Thymus (tissue), 11 donors: ENCODE measurements around the gene INO80E. TPM values are rescaled to one million over a fixed set of nuclear protein-coding genes. Genes with fewer than 3 reads are reported as not detected.
A peak's percentile ranks its signal among the peaks of the same experiment; 100 is the strongest.

Experiments
- DNase-seq, 9 donors: peaks; one replicate each; pipeline ENCODE4 v3.0.0-alpha.2; 2013; ENCODE audit warnings: low spot score in 9 of 9, low read depth in 6 of 9, missing footprints in 1 of 9
- H3K27ac ChIP-seq, 2 donors: one replicate each; pipeline ENCODE4 v1.5.1; 2013; ENCODE audit warnings: control low read depth in 1 of 2, low read depth in 1 of 2, low read length in 1 of 2, mild to moderate bottlenecking in 1 of 2, moderate library complexity in 1 of 2
- H3K27me3 ChIP-seq, 2 donors: one replicate each; pipeline ENCODE4 v1.5.1; 2013; ENCODE audit warnings: low read length in 1 of 2; ENCODE audit not compliant: control insufficient read depth in 2 of 2, insufficient read depth in 1 of 2
- H3K36me3 ChIP-seq, 2 donors: one replicate each; pipeline ENCODE4 v1.5.1; 2013; ENCODE audit warnings: low read length in 1 of 2, mild to moderate bottlenecking in 1 of 2, moderate library complexity in 1 of 2; ENCODE audit not compliant: control insufficient read depth in 2 of 2, insufficient read depth in 2 of 2
- H3K4me1 ChIP-seq, 2 donors: one replicate each; pipeline ENCODE4 v1.5.1; 2013; ENCODE audit warnings: low read length in 2 of 2; ENCODE audit not compliant: control insufficient read depth in 2 of 2, insufficient read depth in 2 of 2
- H3K4me3 ChIP-seq, 2 donors: one replicate each; pipeline ENCODE4 v1.5.1; 2013; ENCODE audit warnings: low read length in 2 of 2, control low read depth in 1 of 2, mild to moderate bottlenecking in 1 of 2
- H3K9me3 ChIP-seq, 2 donors: one replicate each; pipeline ENCODE4 v1.5.1; 2013; ENCODE audit warnings: low read length in 1 of 2, mild to moderate bottlenecking in 1 of 2; ENCODE audit not compliant: control insufficient read depth in 2 of 2, insufficient read depth in 1 of 2
- WGBS: extraction: QIAGEN DNeasy Blood & Tissue Kit; methylation state at CpG from one replicate; pipeline ENCODE4 v1.1.7; 2013; 5-methylcytosine and 5-hydroxymethylcytosine counted together
- polyA plus RNA-seq: library from polyadenylated mRNA; stranded (reverse); fragments of 200-250 nt; gene quantifications from one replicate; pipeline ENCODE4 v1.2.3, GENCODE V29; 2013
- total RNA-seq: library from RNA; stranded (reverse); fragments of 120-200 nt; gene quantifications from one replicate; pipeline ENCODE4 v1.2.4, GENCODE V29; 2013
- donor health status: healthy.

The INO80E gene
- total and polyA plus RNA-seq, 2 donors, result 48.1 to 84.5 TPM

GRCh38 chr16:29994600-29995323 lies 1.3 kb upstream of the INO80E start:
- no peaks in the 10 kb centered on the region for H3K27me3 ChIP-seq
- no peaks in the 10 kb centered on the region for H3K9me3 ChIP-seq
- H3K4me3 ChIP-seq, result peak overlapping the region; percentile 68 to 88
- peaks cover 41 to 56% of the 10 kb centered on the region in 2 donors for H3K36me3 ChIP-seq
- peaks cover 10 to 23% of the 10 kb centered on the region in 2 donors for H3K4me1 ChIP-seq
- peak in 2 of 9 donors; percentile 50 to 79 for DNase-seq
- peak overlapping the region; percentile 96 to 99 for H3K27ac ChIP-seq
- WGBS, result 20% methylated on average over 24 of the region's 24 CpGs

- H3K4me1 ChIP-seq, result peaks cover 10 to 23% of the 10 kb centered on the region in 2 donors
- H3K36me3 ChIP-seq, result peaks cover 35 to 51% of the 10 kb centered on the region in 2 donors
- peak within 1 kb of the TSS; percentile 68 to 88 for H3K4me3 ChIP-seq
- peak within 1 kb of the TSS; percentile 96 to 99 for H3K27ac ChIP-seq
- WGBS, result under 1% methylated on average over 53 of the region's 53 CpGs
- DNase-seq, result peak; percentile 68 to 93 (median 83)
- no peaks in the 10 kb centered on the region for H3K27me3 ChIP-seq
- no peaks in the 10 kb centered on the region for H3K9me3 ChIP-seq
Measured at GRCh38 chr16:29995324-29995910, 624 bp upstream of the INO80E start, which contains the start of gene HIRIP3. Gene HIRIP3, minus strand, starts transcription at chr16:29995617. Its CDS starts 12 bp downstream, at chr16:29995605.

DNA sequence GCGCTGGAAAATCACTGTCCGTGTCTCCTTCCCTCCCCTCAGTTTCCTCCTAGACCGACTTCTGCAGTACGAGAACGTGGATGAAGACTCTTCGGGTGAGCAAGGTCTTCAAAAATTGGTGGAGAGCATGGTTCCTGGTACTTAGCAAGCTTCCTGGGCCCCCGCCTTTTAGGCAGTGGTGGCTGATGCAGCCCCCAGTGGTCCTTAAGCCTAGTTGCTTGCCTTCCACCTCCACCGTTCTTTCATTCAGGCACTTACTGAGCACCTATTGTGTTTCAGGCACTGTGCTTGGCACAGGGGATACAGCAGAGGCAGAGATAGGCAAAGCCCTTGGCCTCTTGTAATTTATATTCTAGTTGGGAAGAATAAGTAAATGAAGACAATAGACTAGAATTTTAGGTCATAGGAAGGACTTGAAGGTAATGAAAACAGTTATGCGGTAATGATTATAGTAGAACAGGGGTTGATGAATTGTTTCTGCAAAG lies 767 bp downstream of the INO80E start:
- Histone ChIP-seq H3K4me3 (peak overlapping the region; percentile 68 to 88), H3K27me3 (no peaks in the 10 kb centered on the region), H3K9me3 (no peaks in the 10 kb centered on the region), H3K36me3 (peaks cover 33 to 50% of the 10 kb centered on the region in 2 donors), H3K4me1 (peaks cover 10 to 23% of the 10 kb centered on the region in 2 donors), H3K27ac (peak overlapping the region in 1 of 2 donors; percentile 99)
- peak in 2 of 9 donors; percentile 8 to 31 for DNase-seq
- 28% methylated on average over 9 of the region's 9 CpGs for WGBS

- WGBS, result 98% methylated on average over 6 of the region's 6 CpGs
- H3K4me3 ChIP-seq, result no peak overlapping the region
- peaks cover 27 to 40% of the 10 kb centered on the region in 2 donors for H3K36me3 ChIP-seq
- peaks cover 11 to 22% of the 10 kb centered on the region in 2 donors for H3K4me1 ChIP-seq
- H3K27ac ChIP-seq, result no peak overlapping the region
- H3K9me3 ChIP-seq, result no peaks in the 10 kb centered on the region
- no peaks in the 10 kb centered on the region for H3K27me3 ChIP-seq
- no peak for DNase-seq
Measured at GRCh38 chr16:29999605-30000004, 3.6 kb downstream of the INO80E start.

GRCh38 chr16:30000735-30001631 lies 4.9 kb downstream of the INO80E start:
- WGBS, result 96% methylated on average over 33 of the region's 33 CpGs

GRCh38 chr16:30002614-30003346 lies 6.7 kb downstream of the INO80E start:
- DNase-seq, result no peak
- Histone ChIP-seq H3K36me3 (peaks cover 35 to 47% of the 10 kb centered on the region in 2 donors), H3K4me3 (no peak overlapping the region), H3K4me1 (peaks cover 9 to 16% of the 10 kb centered on the region in 2 donors), H3K9me3 (no peaks in the 10 kb centered on the region), H3K27me3 (peaks cover 0 to 2% of the 10 kb centered on the region in 2 donors), H3K27ac (no peak overlapping the region)
- 99% methylated on average over 19 of the region's 19 CpGs for WGBS

More at GRCh38 chr16:30000735-30001631, 4.9 kb downstream of the INO80E start:
- Histone ChIP-seq H3K9me3 (no peaks in the 10 kb centered on the region), H3K4me3 (no peak overlapping the region), H3K4me1 (peaks cover 12 to 24% of the 10 kb centered on the region in 2 donors), H3K27ac (no peak overlapping the region), H3K36me3 (peaks cover 30 to 47% of the 10 kb centered on the region in 2 donors), H3K27me3 (no peaks in the 10 kb centered on the region)
- DNase-seq, result no peak

- H3K9me3 ChIP-seq, result no peaks in the 10 kb centered on the region
- H3K4me3 ChIP-seq, result no peak overlapping the region
- H3K4me1 ChIP-seq, result peaks cover 9 to 16% of the 10 kb centered on the region in 2 donors
- WGBS, result 97% methylated on average over 17 of the region's 17 CpGs
- no peak overlapping the region for H3K27ac ChIP-seq
- no peak for DNase-seq
- peaks cover 35 to 42% of the 10 kb centered on the region in 2 donors for H3K36me3 ChIP-seq
- peaks cover 0 to 8% of the 10 kb centered on the region in 2 donors for H3K27me3 ChIP-seq
Measured at GRCh38 chr16:30003670-30004423, 7.8 kb downstream of the INO80E start.

DNA sequence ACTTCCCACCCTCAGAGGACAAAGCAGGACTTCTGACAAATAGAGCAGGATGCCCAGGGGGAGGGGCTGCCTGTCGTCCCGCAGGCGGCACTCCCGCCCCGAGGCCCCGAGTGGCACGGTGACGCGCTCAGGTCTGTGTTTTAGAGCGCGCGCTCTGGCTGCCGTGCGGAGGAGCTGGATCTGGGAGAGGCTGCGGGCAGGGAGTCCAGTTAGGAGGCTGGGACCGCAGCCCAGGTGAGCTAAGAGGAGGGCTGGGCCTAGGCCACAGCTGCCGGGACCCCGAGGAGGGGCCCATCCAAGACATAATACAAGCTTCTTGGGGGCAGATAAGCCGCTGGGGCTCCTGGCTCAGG lies 8.4 kb downstream of the INO80E start:
- peaks cover 4 to 13% of the 10 kb centered on the region in 2 donors for H3K27me3 ChIP-seq
- no peak overlapping the region for H3K4me3 ChIP-seq
- WGBS, result 79% methylated on average over 19 of the region's 19 CpGs
- peaks cover 9 to 16% of the 10 kb centered on the region in 2 donors for H3K4me1 ChIP-seq
- H3K36me3 ChIP-seq, result peaks cover 32 to 37% of the 10 kb centered on the region in 2 donors
- H3K27ac ChIP-seq, result no peak overlapping the region
- no peak for DNase-seq
- H3K9me3 ChIP-seq, result no peaks in the 10 kb centered on the region
